RPMI8226 (cell line): Measurements from ENCODE around the gene DICER1.

ENCODE experiments used
- DNase-seq: peaks from one replicate; pipeline ENCODE4 v3.0.0-alpha.2; 2015

Gene DICER1

GRCh38 chr14:95054346-95055280 lies 102.7 kb downstream of the DICER1 start:
- no peak for DNase-seq

- no peak for DNase-seq
Observed at GRCh38 chr14:95052016-95052585, 105.2 kb downstream of the DICER1 start.

- no peak for DNase-seq
Observed at GRCh38 chr14:95049952-95050351, 107.4 kb downstream of the DICER1 start.

- DNase-seq = no peak
Observed at GRCh38 chr14:95048771-95049312, 108.5 kb downstream of the DICER1 start.

GRCh38 chr14:95047754-95048153 lies 109.6 kb downstream of the DICER1 start:
- DNase-seq = no peak

GRCh38 chr14:95046711-95047681 lies 110.3 kb downstream of the DICER1 start:
- no peak for DNase-seq

- no peak for DNase-seq
Observed at GRCh38 chr14:95045836-95046430, 111.4 kb downstream of the DICER1 start.

- DNase-seq = no peak
Observed at GRCh38 chr14:95045106-95045701, 112.1 kb downstream of the DICER1 start.

GRCh38 chr14:95044463-95045105 lies 112.7 kb downstream of the DICER1 start:
- peak; percentile 7 for DNase-seq

- no peak for DNase-seq
Observed at GRCh38 chr14:95043732-95044462, 113.4 kb downstream of the DICER1 start.

GRCh38 chr14:95043314-95043713 lies 114.0 kb downstream of the DICER1 start:
- no peak for DNase-seq

GRCh38 chr14:95041477-95042020 lies 115.8 kb downstream of the DICER1 start:
- DNase-seq = no peak

GRCh38 chr14:95040708-95041476 lies 116.4 kb downstream of the DICER1 start:
- no peak for DNase-seq

GRCh38 chr14:95039993-95040348 lies 117.4 kb downstream of the DICER1 start:
- no peak for DNase-seq

- DNase-seq = no peak
Observed at GRCh38 chr14:95039259-95039992, 117.9 kb downstream of the DICER1 start.

- DNase-seq = no peak
Observed at GRCh38 chr14:95038521-95039250, 118.6 kb downstream of the DICER1 start.

GRCh38 chr14:95037273-95037672 lies 120.1 kb downstream of the DICER1 start:
- DNase-seq = no peak
